HG03354 (cell line): Measurements from ENCODE around the gene INPP5J.
"Not testable (repeated sequence)": the region's sequence is repeated elsewhere in the genome, so short reads cannot be mapped to it uniquely, and the experiment has no call there.

Experiments
- ATAC-seq: cut with Tn5 transposase; IDR thresholded peaks from one replicate; pipeline ENCODE4 v1.9.1; 2021; ENCODE audit warnings: mild to moderate bottlenecking; ENCODE audit not compliant: unreplicated experiment, poor library complexity, severe bottlenecking

The INPP5J gene

GRCh38 chr22:31087744-31088215 is 35.0 kb upstream of the INPP5J start:
- no peak for ATAC-seq

DNA sequence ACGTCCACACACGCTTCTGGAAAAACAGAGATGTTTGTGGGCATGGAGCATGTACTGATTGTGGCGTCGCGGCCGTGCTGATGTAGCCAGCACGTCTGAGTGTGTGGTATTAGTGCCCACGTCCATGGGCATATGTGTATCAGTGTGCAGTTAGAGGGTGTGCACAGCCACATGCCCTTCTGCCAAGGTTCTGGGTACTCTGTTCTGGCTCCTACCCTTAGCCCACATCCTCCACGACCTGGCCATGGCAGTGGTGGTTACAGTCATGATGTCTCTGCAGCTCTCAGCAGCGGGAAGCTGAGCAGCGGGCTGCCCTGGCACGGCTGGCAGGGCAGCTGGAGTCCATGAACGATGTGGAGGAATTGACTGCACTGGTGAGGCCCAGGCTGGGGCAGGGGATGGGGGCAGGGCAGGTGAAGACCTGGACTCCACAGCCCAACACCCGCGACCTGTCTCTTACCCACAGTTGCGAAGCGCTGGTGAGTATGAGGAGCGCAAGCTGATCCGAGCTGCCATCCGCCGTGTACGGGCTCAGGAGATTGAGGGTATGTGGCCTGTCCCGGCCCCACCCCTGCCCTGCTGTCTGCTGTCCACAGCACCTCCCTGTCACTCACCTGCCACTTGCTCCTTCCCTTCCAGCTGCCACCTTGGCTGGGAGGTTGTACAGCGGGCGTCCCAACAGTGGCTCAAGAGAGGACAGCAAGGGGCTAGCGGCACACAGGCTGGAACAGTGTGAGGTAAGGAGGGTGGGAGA is 34.4 kb upstream of the INPP5J start:
- no peak for ATAC-seq

DNA sequence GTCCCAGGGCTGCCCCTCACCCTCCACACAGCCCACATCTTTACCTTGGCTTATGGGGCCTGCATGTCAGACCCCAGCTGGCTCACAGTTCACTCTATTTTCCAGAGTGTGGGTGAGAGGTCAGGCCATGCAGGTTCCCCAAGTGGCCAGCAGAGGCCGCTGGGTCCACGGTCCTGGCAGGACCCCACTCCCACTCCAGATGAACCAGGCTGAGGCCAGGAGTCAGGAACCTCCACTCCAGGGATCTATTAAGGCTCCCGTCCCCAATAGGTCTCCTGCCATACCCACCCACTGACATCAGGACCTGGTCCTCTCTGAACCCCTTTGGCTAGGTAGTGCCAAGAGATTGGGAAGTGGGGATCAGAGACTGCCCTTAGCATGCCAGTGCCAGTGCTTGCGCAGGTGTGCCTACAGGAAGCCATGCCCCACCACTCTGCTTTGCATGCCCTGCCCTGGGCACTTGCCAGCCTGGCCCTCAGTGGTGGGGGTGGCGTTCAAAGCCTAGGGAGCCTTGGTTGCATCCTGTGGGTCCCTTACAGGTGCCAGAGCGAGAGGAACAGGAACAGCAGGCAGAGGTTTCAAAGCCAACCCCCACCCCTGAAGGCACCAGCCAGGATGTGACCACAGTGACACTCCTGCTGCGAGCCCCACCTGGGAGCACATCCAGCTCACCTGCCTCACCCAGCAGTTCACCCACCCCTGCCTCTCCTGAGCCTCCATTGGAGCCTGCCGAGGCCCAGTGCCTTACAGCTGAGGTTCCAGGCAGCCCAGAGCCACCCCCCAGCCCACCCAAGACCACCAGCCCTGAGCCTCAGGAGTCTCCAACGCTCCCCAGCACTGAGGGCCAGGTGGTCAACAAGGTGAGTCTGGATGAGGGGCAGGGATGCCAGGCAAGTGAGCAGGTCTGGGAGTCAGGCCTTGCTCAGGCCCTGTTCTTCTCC is 33.3 kb upstream of the INPP5J start:
- no peak for ATAC-seq

DNA sequence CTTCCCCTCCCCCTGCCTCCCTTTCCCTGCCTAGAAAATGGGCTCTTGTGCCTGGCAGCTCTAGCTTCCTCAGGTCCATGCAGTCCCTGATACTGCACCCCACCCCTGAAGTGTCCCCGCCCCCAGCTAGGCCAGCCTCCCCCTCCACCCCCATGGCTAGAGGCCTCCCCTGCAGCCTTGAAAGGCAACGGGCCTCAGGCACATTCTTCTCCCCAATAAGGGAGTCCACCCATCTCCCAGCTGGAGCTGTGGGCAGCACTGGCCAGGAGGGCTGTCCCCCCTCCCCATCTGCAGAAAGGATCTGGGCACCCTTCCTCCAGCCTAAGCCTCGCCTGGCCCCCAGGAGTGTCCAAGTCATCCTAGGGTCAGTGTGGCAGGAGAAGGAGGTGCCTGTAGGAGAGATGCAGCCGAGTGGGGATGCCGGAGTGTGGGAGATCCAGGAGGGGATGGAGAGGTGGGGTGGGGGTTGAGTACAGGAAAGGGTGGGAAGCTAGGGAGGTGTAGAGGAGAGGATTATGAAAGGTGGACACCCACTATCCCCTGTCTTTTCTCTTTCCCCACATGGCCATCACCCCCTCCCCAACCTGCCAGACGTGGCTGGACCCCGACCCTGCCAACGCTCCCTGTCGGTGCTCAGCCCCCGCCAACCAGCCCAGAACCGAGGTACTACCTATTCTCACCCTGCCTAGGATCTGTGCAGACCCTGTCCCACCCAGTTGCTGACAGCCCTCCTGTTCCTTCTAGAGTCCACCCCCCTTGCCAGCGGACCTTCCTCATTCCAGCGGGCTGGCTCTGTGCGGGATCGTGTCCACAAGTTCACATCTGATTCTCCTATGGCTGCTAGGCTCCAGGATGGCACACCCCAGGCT is 32.3 kb upstream of the INPP5J start:
- no peak for ATAC-seq

DNA sequence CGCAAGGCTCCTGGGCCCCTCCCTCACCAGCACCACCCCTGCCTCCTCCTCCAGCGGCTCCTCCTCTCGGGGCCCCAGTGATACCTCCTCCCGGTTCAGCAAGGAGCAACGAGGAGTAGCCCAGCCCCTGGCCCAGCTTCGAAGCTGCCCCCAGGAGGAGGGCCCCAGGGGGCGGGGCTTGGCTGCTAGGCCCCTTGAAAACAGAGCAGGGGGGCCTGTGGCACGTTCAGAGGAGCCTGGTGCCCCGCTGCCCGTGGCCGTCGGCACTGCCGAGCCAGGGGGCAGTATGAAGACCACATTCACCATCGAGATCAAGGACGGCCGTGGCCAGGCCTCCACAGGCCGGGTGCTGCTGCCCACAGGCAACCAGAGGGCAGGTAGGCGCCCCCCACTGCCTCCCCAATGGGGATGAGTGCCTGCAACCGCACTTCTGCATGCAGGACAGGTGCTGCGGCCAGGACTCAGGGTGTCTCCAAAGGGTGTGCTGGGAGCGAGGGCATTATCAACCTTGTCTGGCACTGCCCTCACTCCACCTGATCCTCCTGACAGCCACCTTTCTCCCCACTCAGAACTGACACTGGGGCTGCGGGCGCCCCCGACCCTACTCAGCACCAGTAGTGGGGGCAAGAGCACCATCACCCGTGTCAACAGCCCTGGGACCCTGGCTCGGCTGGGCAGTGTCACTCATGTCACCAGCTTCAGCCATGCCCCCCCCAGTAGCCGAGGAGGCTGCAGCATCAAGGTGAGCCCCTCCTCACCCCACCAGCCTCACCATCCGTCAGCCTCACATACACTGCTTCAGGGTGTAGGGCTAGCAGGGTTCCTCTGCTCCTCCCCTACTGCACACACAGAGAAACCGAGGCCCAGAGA is 31.4 kb upstream of the INPP5J start:
- no peak for ATAC-seq

GRCh38 chr22:31092161-31092560 is 30.6 kb upstream of the INPP5J start:
- ATAC-seq, result no peak

GRCh38 chr22:31093086-31093850 is 29.5 kb upstream of the INPP5J start:
- no peak for ATAC-seq

GRCh38 chr22:31094021-31094551 is 28.7 kb upstream of the INPP5J start:
- ATAC-seq, result no peak

GRCh38 chr22:31094741-31095140 is 28.0 kb upstream of the INPP5J start:
- ATAC-seq, result no peak

DNA sequence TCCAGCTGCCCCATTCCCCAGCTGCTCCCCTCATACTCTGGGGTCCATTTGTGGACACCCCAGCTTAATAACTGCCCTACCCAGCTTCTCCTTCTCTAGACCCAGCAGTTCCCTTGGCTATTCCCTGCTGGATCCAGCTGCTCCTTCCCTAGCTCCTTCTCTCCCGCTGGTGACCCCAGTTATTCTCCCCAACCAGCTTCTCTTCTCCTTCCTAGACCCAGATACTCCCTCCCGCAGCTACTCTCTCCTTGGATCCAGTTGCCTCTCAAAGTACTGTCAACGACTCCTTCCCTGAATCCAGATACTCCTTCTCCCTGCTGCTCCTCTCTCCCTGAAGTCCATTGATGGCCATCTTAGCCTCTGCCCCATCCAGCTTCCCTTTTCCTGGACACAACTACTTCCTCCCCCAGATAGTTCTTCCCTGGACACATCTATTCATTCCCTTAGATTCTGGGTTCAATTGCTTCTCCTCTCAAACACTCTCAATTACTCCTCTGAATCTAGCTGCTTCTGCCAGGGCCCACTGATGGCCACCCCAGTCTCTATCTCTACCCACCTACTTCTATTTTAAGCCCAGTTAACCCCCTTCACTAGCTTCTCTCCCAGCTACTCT is 27.0 kb upstream of the INPP5J start:
- ATAC-seq, result no peak

GRCh38 chr22:31096657-31097279 is 26.0 kb upstream of the INPP5J start:
- no peak for ATAC-seq

GRCh38 chr22:31097539-31097938 is 25.2 kb upstream of the INPP5J start:
- not testable (repeated sequence) for ATAC-seq

- no peak for ATAC-seq
Observed at GRCh38 chr22:31097941-31098631, 24.7 kb upstream of the INPP5J start.

GRCh38 chr22:31098632-31099110 is 24.1 kb upstream of the INPP5J start:
- ATAC-seq, result no peak

DNA sequence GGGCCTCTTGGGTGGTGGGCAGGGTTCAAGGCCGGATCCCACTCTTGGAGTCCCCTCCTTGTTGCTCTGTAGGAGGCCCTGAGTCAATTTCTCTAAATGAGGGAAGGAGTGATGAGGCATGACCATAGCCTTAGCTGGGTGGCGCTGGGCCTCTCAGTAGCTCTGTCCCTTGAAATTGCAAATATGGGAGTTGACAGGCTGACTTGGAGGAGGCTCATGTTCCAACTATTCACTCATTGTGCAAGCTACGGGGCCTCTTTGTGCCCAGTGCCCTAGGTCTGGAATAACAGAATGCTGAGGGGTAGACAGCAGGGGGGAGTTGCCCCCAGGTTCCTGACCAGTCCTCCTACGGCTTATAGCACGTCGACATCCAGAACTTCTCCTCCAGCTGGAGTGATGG is 23.4 kb upstream of the INPP5J start:
- ATAC-seq, result no peak
